Effector memory CD8-positive, alpha-beta T cell (primary cell): Measurements from ENCODE around the gene WNK2.

Experiments used
- ATAC-seq: fragments of 150-1000 bp; cut with Tn5 transposase; replicated peaks from 2 replicates; pipeline ENCODE4 v1.10.0; 2021; ENCODE audit warnings: mild to moderate bottlenecking, moderate library complexity
- DNase-seq, 3 experiments: peaks; one replicate each; pipeline ENCODE4 v3.0.0; 2021
- H3K27ac Mint-ChIP-seq, 2 donors: one replicate each; pipeline ENCODE4 v1.8.0; 2022; ENCODE audit warnings: mild to moderate bottlenecking in 2 of 2, mixed read lengths in 2 of 2, moderate library complexity in 2 of 2
- H3K27me3 Mint-ChIP-seq, 2 donors: one replicate each; pipeline ENCODE4 v1.8.0; 2022; ENCODE audit warnings: mixed read lengths in 2 of 2
- H3K36me3 Mint-ChIP-seq: one replicate; pipeline ENCODE4 v1.8.0; 2022; ENCODE audit warnings: mild to moderate bottlenecking, moderate library complexity, mixed read lengths; ENCODE audit not compliant: insufficient read depth
- H3K4me1 Mint-ChIP-seq, 2 donors: one replicate each; pipeline ENCODE4 v1.8.0; 2022; ENCODE audit warnings: low read depth in 2 of 2, mixed read lengths in 2 of 2
- H3K4me3 Mint-ChIP-seq, 2 donors: one replicate each; pipeline ENCODE4 v1.8.0; 2022; ENCODE audit warnings: mild to moderate bottlenecking in 2 of 2, mixed read lengths in 2 of 2, moderate library complexity in 2 of 2
- H3K9me3 Mint-ChIP-seq, 2 donors: one replicate each; pipeline ENCODE4 v1.8.0; 2022; ENCODE audit warnings: mixed read lengths in 2 of 2

Gene WNK2

DNA sequence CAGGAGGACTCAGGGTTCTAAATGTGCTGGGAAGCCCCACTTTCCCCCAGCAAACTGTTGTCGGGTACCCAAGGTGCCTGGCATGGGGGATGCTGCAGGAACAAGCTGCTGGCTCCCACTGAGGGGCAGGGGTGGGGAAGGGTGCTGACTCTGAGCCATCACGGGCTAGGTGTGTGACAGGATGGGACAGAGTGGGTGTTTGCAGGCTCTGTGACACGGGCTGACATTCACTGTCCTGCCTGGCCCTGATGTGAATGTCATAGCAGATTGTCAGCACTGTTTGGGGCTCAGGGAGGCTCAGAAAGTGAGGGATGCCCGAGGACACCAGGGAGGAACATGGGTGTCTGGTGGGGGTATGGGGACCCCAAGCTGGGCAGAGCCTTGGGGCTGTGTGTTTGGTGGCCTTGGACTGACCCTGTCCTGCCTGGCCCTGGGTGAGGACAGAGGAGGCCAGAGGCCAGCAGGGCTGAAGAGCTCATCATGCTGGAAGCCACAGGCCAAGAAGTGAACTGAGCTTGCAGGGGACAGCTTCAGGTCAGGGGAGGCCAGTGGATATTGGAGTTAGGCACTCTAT lies 20.6 kb downstream of the WNK2 start:
- no peaks in the 10 kb centered on the region for H3K36me3 Mint-ChIP-seq
- DNase-seq (no peak), ATAC-seq (no peak)
- H3K27ac Mint-ChIP-seq: peak overlapping the region in 1 of 2 donors; percentile 89
- H3K4me1 Mint-ChIP-seq: peaks cover 24 to 25% of the 10 kb centered on the region in 2 donors
- H3K4me3 Mint-ChIP-seq: peak overlapping the region in 1 of 2 donors; percentile 19
- H3K27me3 Mint-ChIP-seq: peaks cover 0 to 10% of the 10 kb centered on the region in 2 donors
- H3K9me3 Mint-ChIP-seq: no peaks in the 10 kb centered on the region

GRCh38 chr9:93205045-93205768 lies 21.3 kb downstream of the WNK2 start:
- ATAC-seq (peak; percentile 72), DNase-seq (no peak)
- no peaks in the 10 kb centered on the region for H3K36me3 Mint-ChIP-seq
- peak overlapping the region in 1 of 2 donors; percentile 89 for H3K27ac Mint-ChIP-seq
- H3K27me3 Mint-ChIP-seq: peaks cover 0 to 10% of the 10 kb centered on the region in 2 donors
- H3K4me3 Mint-ChIP-seq: peak overlapping the region in 1 of 2 donors; percentile 19
- no peaks in the 10 kb centered on the region for H3K9me3 Mint-ChIP-seq
- H3K4me1 Mint-ChIP-seq: peaks cover 24 to 25% of the 10 kb centered on the region in 2 donors

GRCh38 chr9:93205896-93206575 lies 22.1 kb downstream of the WNK2 start:
- peaks cover 0 to 10% of the 10 kb centered on the region in 2 donors for H3K27me3 Mint-ChIP-seq
- no peaks in the 10 kb centered on the region for H3K36me3 Mint-ChIP-seq
- DNase-seq (no peak), ATAC-seq (no peak)
- H3K27ac Mint-ChIP-seq: peak overlapping the region in 1 of 2 donors; percentile 41
- peaks cover 24 to 25% of the 10 kb centered on the region in 2 donors for H3K4me1 Mint-ChIP-seq
- no peaks in the 10 kb centered on the region for H3K9me3 Mint-ChIP-seq
- H3K4me3 Mint-ChIP-seq: no peak overlapping the region

GRCh38 chr9:93206576-93207155 lies 22.7 kb downstream of the WNK2 start:
- H3K27me3 Mint-ChIP-seq: peaks cover 0 to 10% of the 10 kb centered on the region in 2 donors
- DNase-seq: no peak
- no peaks in the 10 kb centered on the region for H3K36me3 Mint-ChIP-seq
- no peaks in the 10 kb centered on the region for H3K9me3 Mint-ChIP-seq
- no peak for ATAC-seq
- H3K4me1 Mint-ChIP-seq: peaks cover 24 to 25% of the 10 kb centered on the region in 2 donors
- no peak overlapping the region for H3K4me3 Mint-ChIP-seq
- H3K27ac Mint-ChIP-seq: no peak overlapping the region

GRCh38 chr9:93207326-93207814 lies 23.4 kb downstream of the WNK2 start:
- Mint-ChIP-seq H3K4me1 (peaks cover 24 to 25% of the 10 kb centered on the region in 2 donors), H3K27ac (no peak overlapping the region), H3K4me3 (no peak overlapping the region), H3K9me3 (no peaks in the 10 kb centered on the region), H3K27me3 (peaks cover 0 to 10% of the 10 kb centered on the region in 2 donors), H3K36me3 (no peaks in the 10 kb centered on the region)
- ATAC-seq (no peak), DNase-seq (no peak)

DNA sequence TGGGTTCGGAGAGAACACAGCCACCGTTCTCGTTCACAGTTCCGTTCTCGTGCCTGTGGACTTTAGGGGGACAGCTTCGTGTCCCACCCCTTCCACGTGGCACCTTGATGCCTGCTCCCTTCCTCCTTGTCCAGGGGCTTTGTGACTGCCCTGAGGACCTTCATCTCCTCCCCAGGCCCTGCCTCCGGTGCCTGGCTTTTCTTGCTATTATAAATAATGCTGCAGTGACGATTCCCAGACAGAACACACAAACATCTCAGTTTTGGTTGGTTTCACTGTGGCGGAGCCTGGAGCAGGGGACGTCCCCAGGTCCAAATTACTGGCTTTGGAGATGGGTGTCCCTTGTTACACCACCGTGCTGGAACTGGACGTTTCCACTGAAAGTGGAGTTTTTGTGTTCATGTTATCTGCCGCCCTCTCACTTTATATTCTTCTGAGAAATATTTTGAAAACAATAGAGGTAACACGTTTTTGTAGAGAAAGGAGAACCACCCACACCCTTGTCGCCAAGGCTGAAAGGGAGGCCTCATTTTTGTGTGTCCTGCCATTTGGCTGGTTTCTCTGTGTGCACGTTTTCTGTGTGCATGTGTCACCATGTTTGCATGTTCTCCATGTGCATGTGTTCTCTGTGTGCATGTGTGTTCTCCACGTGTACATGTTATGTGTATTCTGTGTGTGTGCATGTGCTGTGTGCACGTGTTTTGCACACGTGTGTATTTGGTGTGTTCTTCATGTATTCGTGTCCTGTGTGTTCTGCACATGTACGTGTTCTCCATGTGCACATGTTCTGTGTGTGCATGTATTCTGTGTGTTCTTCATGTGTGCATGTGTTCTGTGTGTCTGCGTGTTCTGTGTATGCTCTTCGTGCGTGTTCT lies 24.2 kb downstream of the WNK2 start:
- Mint-ChIP-seq H3K36me3 (no peaks in the 10 kb centered on the region), H3K9me3 (no peaks in the 10 kb centered on the region), H3K27me3 (peaks cover 0 to 9% of the 10 kb centered on the region in 2 donors), H3K27ac (peak overlapping the region in 1 of 2 donors; percentile 39), H3K4me3 (no peak overlapping the region), H3K4me1 (peaks cover 23 to 24% of the 10 kb centered on the region in 2 donors)
- DNase-seq: no peak
- ATAC-seq: no peak

DNA sequence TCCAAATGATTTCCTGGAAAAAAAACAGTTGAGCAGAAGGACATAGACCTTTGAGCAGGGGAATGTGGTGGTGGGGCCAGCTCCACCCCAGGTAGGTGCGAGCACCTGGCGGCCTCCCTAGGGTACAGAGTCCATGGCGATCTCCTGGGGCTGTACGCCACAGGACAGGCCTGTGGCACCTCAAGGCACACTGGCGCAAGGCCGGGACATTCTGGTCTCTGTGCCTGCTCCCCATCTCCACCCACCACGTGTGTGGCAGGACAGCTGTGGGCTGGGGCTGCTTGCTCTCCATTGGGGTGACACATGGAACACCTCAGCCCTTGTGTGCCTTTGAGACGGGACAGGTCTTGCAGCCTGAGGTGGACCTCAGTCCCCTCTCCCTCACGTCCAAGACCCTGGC lies 25.2 kb downstream of the WNK2 start:
- H3K9me3 Mint-ChIP-seq: no peaks in the 10 kb centered on the region
- H3K4me3 Mint-ChIP-seq: no peak overlapping the region
- H3K4me1 Mint-ChIP-seq: peaks cover 13 to 15% of the 10 kb centered on the region in 2 donors
- no peak for ATAC-seq
- no peak for DNase-seq
- no peaks in the 10 kb centered on the region for H3K36me3 Mint-ChIP-seq
- peak overlapping the region in 1 of 2 donors; percentile 39 for H3K27ac Mint-ChIP-seq
- H3K27me3 Mint-ChIP-seq: no peaks in the 10 kb centered on the region

GRCh38 chr9:93209576-93210323 lies 25.8 kb downstream of the WNK2 start:
- H3K9me3 Mint-ChIP-seq: no peaks in the 10 kb centered on the region
- no peak overlapping the region for H3K4me3 Mint-ChIP-seq
- no peak overlapping the region for H3K27ac Mint-ChIP-seq
- no peaks in the 10 kb centered on the region for H3K27me3 Mint-ChIP-seq
- DNase-seq (no peak), ATAC-seq (no peak)
- no peaks in the 10 kb centered on the region for H3K36me3 Mint-ChIP-seq
- peaks cover 7 to 9% of the 10 kb centered on the region in 2 donors for H3K4me1 Mint-ChIP-seq

- peaks cover 0 to 2% of the 10 kb centered on the region in 2 donors for H3K27me3 Mint-ChIP-seq
- H3K4me1 Mint-ChIP-seq: peaks cover under 1 to 3% of the 10 kb centered on the region in 2 donors
- no peak for ATAC-seq
- DNase-seq: no peak
- H3K36me3 Mint-ChIP-seq: no peaks in the 10 kb centered on the region
- no peak overlapping the region for H3K27ac Mint-ChIP-seq
- H3K4me3 Mint-ChIP-seq: no peak overlapping the region
- H3K9me3 Mint-ChIP-seq: peaks cover 0 to 1% of the 10 kb centered on the region in 2 donors
Observed at GRCh38 chr9:93210324-93210973, 26.5 kb downstream of the WNK2 start.

DNA sequence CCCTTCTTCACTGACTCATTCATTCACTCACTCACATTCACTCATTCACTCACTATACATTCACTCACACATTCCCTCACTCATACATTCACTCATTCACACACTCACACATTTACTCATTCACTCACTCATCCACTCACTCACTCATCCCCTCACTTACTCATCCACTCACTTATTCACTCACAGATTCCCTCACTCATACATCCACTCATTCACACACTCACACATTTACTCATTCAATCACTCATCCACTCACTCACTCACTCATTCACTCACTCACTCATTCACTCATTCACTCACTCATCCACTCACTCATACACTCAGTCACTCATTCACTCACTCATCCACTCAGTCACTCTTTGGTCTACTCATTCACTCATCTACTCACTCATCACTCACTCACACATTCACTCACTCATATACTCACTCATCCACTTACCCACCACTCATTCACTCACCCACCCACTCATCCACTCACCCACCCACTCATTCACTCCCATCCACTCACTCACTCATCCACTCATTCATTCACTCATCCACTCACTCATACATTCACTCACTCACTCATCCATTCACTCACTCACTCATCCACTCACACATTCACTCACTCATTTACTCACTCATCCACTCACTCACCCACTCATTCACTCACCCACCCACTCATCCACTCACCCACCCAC lies 27.2 kb downstream of the WNK2 start:
- peaks cover 0 to 8% of the 10 kb centered on the region in 2 donors for H3K27me3 Mint-ChIP-seq
- H3K4me3 Mint-ChIP-seq: no peak overlapping the region
- peaks cover 2 to 8% of the 10 kb centered on the region in 2 donors for H3K9me3 Mint-ChIP-seq
- H3K4me1 Mint-ChIP-seq: peaks cover 0 to 2% of the 10 kb centered on the region in 2 donors
- no peak for DNase-seq
- ATAC-seq: no peak
- no peak overlapping the region for H3K27ac Mint-ChIP-seq
- no peaks in the 10 kb centered on the region for H3K36me3 Mint-ChIP-seq

DNA sequence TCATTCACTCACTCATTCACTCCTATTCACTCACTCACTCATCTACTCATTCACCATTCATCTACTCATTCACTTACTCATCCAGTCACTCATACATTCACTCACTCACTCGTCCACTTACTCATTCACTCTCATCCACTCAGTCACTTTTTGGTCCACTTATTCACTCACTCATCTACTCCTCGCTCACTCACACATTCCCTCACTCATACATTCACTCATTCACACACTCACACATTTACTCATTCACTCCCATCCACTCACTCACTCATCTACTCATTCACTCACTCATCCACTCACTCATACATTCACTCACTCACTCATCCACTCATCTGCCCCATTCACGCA lies 27.7 kb downstream of the WNK2 start:
- Mint-ChIP-seq H3K4me3 (no peak overlapping the region), H3K9me3 (peaks cover 2 to 8% of the 10 kb centered on the region in 2 donors), H3K4me1 (peaks cover 0 to 2% of the 10 kb centered on the region in 2 donors), H3K27me3 (peaks cover 0 to 8% of the 10 kb centered on the region in 2 donors), H3K36me3 (no peaks in the 10 kb centered on the region), H3K27ac (no peak overlapping the region)
- DNase-seq (no peak), ATAC-seq (no peak)
